NCI-H1694 (cell line): Measurements from ENCODE around the gene NLGN1.

Experiments used
- DNase-seq: peaks from one replicate; lab custom pipeline; 2025; lab: John Stamatoyannopoulos, UW

NLGN1 gene

DNA sequence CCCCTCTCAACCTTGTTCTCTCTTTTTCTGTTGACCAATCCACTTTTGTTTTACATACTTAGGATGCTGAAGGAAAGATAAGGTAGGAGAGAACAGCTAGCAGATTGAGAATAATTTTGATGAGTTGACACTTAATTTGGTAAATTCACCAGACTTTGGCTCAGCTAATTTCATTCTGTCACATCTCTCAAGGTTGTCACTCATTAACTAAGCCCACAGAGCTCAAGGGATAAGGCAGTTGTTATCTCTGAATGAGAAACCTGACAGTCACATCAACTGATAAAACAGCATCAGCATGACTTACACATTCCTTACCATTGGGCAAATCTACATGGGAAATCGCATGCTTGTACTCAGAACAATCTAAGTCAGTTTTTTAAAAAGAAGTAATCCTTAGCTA lies 591.4 kb downstream of the NLGN1 start:
- DNase-seq: no peak

DNA sequence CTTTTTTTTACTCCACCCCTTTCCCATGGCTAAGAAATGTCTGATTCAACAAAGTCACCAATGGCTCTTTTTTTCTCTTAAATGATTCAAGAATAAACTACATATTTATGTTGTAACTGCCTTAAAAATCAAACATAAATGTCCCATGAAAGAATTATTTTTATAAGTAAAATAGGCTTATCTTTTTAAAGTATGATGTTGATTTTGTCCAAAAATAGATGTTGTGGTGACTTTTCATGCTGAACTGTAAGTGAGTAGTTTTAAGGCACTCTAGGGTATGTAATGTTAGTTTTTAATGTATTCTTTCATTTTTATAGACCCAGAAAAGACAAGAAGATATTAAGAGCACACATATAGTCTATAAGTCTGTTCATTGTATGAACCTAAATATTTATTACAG lies 594.9 kb downstream of the NLGN1 start:
- no peak for DNase-seq

DNA sequence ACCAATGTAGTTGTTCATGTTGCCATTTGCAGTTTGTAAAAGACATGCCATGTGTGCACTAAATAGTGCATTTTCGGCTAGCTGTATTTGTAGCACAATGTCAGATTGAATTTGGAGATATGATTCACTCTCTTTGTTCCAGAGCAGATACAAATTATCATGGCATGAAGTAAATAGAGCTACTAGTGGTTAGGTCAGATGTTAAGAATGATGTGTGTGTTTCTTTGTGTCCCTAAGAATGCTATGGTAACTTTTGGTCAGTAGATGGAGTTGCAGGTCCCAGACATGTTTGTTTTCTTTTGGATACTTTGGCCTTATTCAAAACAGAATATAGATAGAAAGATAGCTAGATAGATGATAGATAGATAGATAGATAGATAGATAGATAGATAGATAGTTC lies 595.8 kb downstream of the NLGN1 start:
- no peak for DNase-seq

DNA sequence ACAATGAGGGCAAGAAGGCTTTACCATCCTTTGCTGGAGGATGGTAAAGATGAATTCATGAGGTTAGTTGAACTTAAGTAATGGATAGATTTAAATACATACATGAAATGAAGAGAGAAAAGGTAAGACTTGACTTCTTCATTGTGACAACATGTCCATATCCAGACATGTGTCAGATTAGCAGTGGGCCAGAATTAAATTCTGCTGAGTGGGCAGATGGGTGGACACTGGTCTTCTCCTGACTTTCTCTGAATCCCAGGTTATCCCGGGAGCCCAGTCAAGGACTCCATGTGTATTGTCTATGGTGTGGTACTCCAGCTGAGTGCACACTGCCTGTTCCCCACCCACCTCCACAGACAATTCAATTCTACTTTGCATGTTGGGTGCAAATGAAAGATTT lies 603.1 kb downstream of the NLGN1 start:
- no peak for DNase-seq

DNA sequence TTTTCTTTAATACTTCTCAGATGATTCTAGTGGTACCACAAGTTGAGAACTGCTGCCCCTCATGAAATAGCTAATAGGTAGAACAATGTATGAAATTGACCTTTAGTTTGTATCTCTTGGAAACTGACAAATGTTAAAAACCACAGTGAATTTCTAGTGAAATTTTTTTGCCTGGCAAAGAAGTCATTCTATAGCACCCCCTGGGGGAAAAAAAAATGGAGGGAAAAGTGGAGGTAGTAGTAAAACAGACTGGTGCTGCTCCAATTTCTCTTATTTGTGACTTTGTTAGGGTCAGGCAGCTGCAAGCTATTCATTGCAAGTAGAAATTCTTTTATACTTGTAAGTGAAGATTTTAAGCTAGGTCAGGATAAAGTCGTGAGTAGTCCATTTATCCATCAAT lies 605.0 kb downstream of the NLGN1 start:
- no peak for DNase-seq

DNA sequence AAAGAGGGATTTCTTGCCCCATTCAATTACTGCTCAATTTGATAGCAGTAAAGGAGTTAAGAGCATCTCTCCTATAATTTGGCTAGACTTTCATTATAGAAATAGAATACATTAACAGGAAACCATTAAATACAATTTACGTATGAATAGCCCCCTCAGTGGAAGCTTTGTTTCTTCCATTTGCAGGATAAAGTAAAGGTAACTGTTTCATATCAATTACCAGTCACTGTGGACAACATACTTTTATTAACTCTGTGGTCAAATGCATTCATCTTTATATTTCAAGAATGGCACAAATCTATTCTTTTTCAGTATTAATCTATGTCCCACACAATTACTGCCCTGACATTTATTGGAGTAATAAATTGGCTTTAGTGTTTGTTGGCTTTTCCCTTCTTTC lies 613.4 kb downstream of the NLGN1 start:
- no peak for DNase-seq

DNA sequence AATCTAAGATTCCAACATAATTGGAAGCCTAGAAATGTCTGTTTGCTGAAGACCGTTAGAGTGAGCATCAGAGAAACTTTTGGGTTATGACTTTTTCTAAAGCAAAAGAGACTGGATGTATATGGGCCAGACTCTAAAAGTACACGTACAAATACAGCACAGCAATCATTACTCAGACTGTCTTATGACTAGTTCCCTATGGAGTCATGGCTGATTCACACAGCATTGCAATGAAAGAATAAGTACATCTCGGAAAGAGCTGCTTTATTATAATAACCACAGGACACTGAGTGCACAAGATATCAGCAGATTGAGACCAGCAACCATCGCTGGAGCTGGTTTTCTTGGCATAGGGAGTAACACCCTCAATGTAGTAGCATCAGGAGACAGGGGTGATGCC lies 618.6 kb downstream of the NLGN1 start:
- DNase-seq: no peak

DNA sequence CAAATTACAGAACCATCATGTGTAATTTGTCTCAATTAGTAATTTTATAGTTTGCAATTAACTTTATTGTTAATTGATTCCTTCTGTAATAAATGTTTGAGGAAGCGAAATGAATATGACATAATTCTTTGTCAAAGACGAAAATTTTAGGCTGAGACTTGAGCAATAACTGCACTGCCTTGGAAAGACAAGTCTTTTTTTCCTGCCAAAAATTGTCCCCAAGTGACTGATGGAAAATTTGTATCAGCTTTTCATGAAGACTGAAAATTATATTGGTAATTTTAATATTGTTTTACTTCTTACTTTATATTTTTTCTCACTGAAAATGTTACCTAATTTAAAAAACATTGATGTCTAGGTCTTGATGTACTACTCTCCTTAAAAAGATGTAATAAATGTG lies 622.6 kb downstream of the NLGN1 start:
- no peak for DNase-seq

DNA sequence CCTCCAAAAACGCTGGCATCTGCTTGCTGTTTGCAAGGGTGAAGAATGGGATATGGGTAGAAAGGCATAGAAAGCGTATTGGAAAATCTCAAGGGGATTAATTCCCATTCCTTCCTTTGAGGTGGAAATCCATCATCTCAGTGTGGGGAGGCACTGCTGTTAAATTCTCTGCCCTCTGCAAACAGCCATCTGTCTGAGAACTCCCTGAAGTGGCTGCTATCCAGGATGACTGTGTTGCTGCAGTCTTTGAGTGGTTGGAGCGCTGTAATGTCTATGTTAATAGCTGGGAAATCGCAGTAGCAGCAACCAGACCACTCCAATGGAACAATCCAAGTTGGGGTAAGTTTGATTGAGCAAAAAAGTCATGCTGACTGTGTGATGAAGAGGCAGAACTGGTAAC lies 625.9 kb downstream of the NLGN1 start:
- peak; percentile 83 for DNase-seq

DNA sequence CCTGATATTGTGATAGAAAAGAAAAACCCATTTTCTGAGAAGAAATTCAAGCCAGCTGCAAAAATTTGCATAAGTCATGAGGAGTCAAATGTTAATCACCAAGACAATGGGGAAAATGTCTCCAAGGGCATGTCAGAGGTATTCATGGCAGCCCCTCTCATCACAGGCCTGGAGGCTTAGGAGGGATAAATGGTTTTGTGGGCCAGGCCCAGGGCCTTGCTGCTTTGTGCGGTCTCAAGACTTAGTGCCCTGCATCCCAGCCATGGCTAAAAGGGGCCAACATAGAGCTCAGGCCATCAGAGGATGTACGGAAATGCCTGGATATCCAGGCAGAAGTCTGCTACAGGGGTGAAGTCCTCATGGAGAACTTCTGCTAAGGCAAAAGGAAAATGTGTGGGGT lies 631.1 kb downstream of the NLGN1 start:
- DNase-seq: no peak

DNA sequence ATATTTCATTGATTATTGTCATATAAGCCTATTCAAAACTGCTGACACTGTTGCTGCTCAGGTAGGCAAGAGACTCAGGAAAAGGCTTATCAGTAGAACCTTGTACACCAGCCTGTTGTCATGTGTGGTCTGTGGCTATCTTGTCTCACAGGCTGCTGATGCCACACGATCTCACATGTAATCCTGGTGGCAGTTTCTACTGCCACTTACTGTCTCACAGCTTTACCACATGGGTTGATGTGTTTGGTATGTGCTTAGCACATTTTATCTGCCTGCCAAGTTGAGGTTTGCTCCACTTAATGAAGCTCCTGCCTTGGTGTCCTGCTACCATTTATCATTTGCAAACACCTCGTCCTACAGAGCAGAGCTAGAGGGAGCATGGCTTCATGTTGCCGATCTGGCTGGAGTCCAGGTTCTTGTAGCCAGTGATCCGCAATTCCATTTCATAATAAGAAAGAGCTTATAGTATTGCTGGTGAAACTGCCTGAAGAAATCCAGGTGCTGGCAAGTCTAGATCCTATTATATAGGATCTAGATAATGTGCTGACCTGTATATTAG lies 637.9 kb downstream of the NLGN1 start:
- no peak for DNase-seq

DNA sequence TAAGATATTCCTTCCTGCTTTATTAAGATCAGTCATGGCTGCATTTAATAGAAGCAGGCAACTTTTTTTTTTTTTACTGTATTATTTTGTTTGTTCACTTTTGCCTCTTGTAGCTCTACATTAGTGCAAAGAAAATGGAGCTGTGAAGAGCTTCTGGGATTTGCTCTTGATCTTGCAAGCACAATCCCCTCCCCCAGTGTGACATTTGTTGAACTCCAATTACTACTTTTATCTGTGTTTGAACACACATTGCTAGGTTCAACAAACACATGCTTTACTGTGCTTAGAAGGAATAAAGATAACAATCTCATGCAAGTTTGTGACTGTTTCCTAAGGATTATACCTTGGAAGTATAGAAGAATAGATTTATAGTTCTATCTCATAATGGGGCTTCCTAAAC lies 648.8 kb downstream of the NLGN1 start:
- no peak for DNase-seq

DNA sequence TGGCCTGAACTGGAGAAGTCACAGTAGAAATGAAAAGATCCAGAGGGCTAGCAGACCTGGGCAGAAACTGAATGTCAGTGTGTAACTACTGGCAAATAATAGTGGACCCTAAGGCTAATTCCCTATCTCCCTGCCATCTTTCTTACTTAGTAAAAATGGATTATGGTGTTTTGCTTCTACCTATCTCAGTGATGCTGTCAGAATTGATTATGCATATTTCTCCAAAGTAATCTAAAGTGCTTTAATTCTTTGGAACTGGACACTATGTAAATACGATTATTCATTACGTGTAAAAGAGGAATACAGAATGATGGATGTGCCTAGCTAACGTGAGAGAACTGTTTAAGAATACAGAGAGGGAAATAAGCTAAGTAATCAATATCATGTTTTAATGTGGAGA lies 651.9 kb downstream of the NLGN1 start:
- no peak for DNase-seq

DNA sequence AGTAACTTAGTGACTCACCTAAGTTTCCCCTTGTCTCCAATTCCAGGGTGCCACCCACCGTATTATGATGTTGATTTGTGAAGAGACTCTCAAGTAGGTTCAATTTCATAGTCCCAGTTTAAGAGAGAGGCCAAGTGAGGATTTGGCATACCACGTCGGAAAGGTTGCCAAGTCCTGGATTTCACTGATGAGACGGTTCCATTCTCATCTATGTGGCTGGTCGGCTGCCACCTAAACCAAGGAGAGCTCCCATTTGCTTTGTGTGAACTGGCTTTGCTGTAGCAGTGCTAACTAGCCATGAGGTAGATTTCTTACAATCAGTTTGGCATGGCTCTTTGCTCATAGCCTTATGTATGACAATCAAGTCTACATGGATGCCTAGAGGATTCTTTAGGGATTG lies 653.6 kb downstream of the NLGN1 start:
- no peak for DNase-seq

DNA sequence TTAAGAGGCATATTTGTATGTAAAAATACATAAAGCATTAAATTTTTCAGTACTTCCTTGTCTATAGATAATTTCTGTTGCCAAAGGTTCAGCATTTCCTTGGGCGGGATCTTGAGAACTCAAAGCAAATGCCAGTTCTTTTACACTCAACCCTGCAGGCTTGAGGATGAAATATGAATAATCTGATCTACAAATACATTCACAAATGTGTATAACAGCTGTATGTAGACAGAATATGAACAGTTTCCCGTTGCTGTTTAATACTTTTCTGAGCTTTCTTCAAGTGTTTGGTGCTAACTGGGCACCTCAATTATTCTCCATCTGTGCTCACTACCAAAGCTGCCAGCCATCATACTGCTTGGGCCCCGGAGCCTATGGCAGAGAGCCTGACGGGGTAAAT lies 661.3 kb downstream of the NLGN1 start:
- DNase-seq: no peak

DNA sequence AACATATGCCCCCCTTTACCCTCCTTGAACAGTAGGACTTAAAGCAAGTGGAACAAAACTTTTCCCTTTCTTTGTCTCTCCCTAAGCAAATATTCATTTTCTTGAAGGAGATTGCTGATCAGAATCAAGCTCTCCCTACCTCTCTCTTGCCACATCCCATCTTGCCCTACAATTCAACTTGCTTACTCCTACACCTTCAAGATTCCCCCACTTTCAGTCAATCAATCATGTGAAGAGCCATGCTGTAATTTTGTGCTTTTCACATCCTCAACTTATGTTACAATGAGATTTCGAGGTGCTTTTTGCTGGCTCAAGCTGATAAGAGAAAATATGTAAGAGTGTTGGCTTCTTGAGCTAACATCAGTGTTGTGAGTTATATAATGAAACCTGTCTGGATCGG lies 662.9 kb downstream of the NLGN1 start:
- DNase-seq: no peak

DNA sequence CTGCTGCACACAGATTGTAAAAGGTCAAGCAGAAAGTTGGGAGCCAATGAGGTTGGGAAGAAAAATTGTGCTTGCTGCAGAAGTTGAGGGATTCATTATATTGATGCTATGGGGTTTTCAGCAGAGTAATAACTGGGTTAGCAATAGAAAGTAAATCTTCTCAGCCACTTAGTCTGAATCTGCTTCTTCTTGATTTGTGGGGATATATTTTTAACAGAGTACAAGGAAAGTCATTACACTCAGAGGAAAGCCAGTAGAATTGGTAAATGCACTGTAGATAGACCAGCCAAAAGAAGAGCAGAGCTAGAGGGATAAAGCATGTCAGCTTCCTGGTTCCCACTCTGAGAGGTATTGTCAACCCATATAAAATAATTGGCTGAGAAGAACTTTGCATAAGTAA lies 663.6 kb downstream of the NLGN1 start:
- DNase-seq: no peak

DNA sequence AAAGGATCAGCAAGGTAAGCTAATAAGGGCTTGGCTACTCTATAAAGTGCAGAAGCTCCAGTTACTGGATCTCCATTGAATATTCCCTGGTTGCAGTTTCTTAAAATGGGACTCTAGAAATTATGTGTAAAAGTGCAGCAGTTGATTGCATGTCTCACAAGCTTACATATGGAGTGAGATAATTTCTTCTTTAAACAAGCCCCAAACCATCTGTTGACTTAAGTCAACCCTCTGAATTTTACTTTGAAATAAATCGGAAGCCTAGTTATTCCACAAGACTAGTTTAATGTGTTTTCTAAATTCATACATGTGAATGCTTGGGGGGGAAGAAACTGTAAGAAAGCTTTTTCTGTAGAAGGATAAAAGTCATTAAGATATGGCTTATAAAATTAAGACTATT lies 664.2 kb downstream of the NLGN1 start:
- no peak for DNase-seq

DNA sequence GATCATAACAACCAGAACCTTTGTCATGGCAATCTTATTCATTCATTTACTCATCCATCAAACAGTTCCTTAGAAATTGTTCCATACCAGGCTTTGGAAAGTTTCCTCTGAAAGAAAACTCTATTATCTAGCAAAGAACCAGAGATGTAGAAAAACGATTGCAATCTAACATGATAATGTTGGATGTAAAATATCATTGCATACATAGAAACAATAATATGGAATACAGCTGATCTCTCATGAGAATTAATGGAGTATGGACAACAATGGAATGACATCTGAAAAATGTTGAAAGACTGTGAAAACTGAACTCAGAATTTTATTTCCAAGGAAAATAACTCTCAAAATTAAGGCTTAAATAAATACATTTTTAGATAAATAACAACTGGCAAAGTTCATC lies 665.4 kb downstream of the NLGN1 start:
- no peak for DNase-seq

DNA sequence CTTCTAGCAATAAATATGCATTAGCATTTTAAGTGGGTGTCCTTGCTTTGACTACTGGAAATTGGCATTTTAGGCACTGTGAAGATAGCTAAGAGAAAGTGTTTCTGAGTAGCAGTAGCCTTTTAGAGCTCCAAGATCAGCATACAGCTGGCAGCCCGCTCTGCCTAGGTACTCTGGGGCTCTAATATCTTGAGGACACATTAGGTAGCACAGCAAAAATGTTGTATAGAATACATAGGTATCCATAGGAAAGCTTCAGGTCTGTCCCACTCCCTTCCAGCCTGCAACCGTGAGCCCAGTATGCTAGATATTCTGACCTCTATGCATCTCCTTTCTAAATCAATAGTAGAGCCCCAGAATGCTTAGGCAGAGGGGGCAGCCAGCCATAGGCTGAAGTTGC lies 670.5 kb downstream of the NLGN1 start:
- DNase-seq: no peak

DNA sequence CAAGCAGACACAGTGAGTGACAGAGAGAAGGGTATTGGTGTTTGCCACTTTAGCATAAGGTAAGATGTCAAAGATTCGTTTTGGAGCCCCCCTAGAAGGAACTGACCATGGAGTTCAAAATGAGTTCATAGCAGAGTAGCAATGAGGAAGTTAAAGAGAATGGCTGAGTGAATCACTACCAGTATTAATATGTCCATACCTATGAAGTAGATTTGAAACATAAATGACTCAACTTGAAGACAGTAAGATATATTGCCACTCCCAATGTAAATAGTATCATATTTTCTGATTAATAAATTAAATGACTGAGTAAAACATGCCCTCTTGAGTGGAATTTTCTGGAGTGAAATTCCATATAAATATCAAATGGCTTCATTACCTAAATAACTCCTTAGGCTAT lies 675.1 kb downstream of the NLGN1 start:
- DNase-seq: no peak

DNA sequence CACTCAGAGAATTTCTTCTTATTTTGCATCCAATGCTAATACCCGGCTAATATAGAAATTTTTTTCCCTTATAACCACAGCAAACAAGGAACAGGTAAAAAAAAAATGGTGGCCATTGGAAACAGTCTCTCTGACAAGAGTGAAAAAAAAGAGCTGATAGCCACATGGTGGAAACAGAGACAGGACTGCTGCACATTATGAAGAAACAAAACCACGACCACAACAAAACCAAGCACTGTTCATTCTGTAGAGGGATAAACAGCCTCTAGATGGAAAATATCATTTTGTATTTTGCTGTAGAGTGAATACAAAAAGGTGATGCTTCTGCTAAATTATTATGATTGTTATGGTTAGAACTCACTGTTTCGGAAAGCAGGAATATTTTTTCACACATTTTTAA lies 686.2 kb downstream of the NLGN1 start:
- DNase-seq: no peak

DNA sequence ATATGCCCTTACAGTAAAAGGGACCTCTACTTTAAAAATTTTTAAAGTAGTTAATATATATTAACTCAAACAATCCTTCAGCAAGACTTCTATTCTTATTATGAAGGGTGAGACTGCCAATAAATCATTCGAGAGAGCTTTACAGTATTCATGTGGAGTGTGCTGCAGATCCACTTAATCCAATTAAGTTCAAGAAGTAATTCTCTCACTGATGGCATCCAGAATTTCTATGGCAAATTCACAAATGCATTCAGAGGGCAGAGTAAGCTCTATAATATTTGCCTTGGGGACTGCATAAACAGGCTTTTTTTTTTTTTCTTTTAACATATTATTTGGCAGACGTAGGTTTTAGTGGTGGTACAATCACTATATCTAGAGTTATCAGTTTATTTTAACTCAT lies 692.0 kb downstream of the NLGN1 start:
- DNase-seq: no peak

DNA sequence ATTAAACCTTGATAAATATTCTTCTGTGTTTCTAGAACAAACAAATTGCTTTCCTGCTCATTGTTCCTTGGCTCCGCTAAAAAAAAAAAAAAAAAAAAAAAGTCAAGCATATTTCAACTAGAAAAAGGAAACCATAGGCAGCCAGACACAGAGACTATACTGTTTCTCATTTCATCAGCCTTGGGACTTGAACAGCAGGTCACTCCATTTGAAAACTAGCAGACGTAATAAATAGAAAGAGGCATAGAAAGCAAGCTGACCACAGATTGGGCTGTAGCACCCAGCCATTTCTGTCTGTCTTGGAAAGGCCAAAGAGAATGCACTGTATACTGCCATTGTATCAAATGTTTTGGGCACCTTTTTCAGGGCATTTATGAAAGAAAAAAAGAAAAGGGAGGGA lies 697.1 kb downstream of the NLGN1 start:
- DNase-seq: no peak

DNA sequence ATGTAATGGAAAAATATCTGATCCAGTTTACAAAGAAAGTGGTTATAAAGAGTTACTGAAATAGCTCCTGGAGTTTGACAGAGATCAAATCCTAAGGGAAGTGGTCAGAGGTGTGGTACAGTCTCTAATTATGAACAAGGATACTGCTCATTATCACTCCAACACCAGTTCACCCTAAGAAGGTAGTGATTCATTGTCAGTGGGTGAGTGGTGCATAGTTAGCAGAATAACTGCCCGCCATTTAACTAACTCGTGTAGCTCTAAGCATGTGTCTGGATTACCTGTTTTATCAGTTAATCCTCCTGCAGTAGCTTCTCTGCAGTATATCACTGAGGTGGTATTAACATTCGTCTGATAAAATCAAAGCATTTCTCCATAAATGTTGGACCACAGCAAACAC lies 700.1 kb downstream of the NLGN1 start:
- no peak for DNase-seq
